Stimulated activated CD8-positive, alpha-beta memory T cell treated with anti-CD3 and anti-CD28 coated beads, Interleukin-2, amount 100 ng/mL, for 1 hour (primary cell): ENCODE data around the gene POLA2.

Source experiments
- DNase-seq, 2 donors: peaks; one replicate each; pipeline ENCODE4 v3.0.0-alpha.2; 2020; ENCODE audit warnings: low read depth in 2 of 2

Gene POLA2

GRCh38 chr11:65287601-65288000 is 25.8 kb downstream of the POLA2 start:
- DNase-seq = no peak

- DNase-seq = no peak
Observed at GRCh38 chr11:65288706-65289536, 27.2 kb downstream of the POLA2 start.

GRCh38 chr11:65290448-65291165 is 28.8 kb downstream of the POLA2 start:
- DNase-seq = no peak

DNA sequence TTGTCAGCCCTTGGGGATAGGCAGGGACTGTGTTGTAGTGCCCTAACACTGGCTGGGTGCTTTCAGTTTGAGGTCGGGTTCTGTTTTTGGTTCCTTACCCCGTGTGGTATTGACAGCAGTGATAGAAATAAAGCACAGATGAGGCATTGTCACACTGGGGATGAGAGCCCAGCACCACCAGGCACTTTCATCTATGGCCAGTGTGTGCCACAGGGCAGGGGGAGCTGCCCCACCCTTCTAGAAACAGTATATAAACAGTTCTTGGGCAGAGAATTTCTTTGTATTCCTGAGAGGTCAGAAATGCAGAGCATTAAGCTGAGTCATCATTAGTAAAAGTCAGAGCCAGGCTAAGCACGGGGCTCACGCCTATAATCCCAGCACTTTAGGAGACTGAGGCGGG is 29.9 kb downstream of the POLA2 start:
- no peak for DNase-seq

GRCh38 chr11:65292890-65293289 is 31.1 kb downstream of the POLA2 start:
- DNase-seq = no peak

DNA sequence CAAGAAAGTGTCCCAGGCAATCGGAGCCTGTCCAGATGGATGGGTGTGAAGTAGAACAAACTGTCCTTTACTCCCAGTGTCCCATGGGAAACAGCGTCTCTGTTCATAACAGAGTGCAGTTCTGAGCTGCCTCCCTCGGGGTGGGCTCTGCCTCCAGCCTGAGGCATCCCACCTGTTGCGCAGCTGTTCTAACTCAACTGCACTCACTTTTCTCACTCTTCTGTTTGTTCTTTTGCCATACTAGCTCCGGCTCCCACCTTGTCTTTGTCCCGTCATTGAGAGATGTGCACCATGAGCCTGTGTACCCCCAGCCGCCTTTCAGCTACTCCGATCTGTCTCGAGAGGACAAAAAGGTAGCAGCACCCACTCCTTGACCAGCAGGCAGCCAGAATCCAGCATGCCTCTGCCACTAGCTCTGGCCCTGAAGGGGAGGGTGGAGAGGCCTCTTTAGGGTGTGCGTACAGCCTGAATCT is 32.2 kb downstream of the POLA2 start:
- no peak for DNase-seq

DNA sequence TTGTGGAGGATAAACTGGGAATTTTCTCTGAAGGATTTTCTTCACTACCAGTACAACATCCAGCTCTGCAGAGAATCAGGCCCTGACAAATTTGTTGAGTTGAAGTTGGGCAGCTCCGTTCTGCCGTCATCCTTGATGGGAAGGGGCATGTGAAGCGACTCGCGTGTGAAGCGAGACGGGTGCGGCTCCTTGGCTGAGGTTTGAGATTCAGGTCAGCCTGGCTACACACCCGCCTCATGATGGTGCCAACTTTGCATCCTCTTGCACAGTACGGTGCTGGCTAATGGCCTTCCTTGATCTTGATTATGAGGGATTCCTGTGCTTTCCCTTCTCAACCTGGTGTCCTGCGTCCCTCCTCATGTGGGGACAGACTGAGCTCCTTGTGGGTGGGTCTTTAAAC is 33.2 kb downstream of the POLA2 start:
- DNase-seq = no peak

GRCh38 chr11:65295571-65296341 is 34.0 kb downstream of the POLA2 start:
- DNase-seq = no peak

- DNase-seq = no peak
Observed at GRCh38 chr11:65297026-65297672, 35.4 kb downstream of the POLA2 start.

- DNase-seq = no peak
Observed at GRCh38 chr11:65298131-65298535, 36.4 kb downstream of the POLA2 start.

GRCh38 chr11:65298655-65299179 is 37.0 kb downstream of the POLA2 start:
- no peak for DNase-seq

GRCh38 chr11:65300621-65301275 is 39.0 kb downstream of the POLA2 start:
- no peak for DNase-seq

- no peak for DNase-seq
Observed at GRCh38 chr11:65301491-65302329, 39.9 kb downstream of the POLA2 start.

DNA sequence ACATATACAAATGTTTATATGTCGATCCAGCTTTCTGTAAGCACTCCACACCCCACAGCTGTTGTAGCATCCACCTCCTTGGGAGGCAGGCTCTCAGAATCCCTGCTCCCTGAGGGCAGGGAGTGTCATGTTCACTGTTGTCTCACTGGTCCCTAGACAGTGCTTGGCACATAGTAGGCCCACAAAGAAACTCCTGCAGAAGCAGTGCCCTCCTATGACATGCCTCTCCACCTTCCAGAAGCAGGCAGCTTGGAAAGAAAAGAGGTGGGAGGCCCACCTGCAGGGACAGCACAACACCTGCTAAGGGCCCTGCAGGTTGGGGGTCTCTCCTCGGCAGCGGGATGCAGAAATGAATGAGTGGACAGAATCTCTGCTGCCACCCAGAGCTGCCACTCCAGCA is 41.8 kb downstream of the POLA2 start:
- no peak for DNase-seq

GRCh38 chr11:65304110-65304509 is 42.3 kb downstream of the POLA2 start:
- no peak for DNase-seq

DNA sequence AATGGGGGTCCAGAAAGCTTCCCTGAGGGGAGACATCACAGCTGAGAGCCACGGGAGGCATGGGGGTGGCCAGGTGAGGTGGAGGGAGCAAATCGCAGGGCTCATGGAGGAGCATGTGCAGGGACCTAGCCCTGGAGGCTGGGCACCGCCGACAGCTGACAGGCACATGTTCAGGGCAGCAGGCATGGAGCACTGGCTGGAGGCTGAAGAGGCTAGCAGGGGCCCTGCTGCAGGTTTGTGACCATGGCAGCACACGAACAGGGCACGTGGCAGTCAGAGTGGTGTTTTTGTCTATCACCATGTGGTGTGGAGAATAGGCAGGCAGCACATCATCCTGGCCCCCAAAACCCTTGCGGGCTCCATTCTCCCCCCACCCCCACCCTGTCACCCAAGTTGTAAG is 42.9 kb downstream of the POLA2 start:
- no peak for DNase-seq

DNA sequence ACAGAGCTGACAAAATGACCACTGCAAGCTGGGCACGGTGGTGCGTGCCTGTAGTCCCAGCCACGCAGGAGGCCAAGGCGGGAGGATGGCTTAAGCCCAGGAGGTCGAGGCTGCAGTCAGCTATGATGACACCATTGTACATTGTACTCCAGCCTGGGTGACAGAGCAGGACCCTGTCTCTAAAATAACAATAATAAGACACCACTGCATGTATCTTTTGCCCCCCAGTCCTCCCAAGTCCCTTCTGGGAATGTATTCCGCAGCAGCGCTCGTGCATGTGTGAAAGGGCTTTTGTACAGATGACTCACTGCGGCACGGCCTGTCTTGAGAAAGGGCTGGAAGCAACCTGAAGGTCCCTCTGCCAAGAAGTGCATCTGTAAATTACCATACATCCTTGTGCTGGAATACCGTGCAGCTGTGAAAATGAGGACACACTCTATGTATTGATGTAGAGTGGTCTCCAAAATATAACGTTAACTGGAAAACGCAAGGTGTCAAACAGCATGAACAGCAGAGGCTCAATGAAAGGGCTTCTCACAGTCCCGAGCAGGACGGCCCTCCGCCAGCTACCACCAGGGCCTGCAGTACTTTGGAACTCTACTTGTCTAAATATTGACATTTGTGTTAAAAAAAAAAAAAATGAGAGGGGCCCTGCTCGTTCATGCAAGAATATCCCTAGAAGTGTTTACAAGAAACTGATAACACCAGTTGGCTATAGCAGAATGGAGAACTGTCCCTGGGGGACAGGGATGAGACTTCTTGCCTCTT is 43.9 kb downstream of the POLA2 start:
- no peak for DNase-seq

DNA sequence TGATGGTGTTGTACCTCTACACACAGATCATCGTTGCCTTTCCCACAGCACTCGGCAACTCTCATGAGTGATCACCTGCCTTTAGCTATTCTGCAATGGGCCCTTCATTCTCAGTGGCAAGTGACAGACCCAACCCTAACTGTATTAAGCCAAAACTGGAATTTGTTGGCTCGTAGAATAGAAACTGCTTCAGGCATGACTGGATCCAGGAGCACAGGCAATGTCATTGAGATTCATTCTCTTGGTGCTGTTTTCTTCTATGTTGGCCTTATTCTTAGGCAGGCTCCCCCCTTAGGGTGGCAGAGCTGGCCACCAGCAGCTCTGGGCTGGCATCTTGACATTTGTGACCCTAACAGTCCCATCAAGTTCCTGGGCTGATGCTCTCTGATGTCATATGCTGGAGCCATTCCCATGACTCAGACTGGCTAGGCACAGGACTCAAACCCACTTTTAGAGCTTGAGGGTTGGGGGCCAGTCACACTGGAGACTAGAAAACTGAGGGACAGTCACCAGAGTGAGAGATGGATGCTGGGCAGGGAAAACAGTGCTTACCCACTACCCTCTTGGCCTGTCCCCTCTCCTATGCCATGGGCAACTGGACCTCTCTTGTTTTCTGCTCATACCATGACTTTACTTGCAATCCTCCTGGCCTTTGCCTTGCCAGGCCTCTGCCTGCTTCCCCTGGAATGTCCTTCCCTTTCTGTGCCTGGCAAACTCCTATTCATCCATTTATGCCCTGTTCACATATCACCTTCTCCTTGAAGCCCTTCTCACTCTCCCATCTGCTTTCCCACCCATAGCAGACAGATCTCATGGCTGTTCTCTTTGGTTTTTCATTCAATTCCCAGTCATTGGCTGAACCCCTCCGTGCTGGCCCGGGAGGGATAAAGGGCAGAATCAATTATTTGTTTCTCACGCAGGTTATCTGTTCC is 45.8 kb downstream of the POLA2 start:
- DNase-seq = no peak
